Embryonic facial prominence (tissue), 1 donor: Measurements from ENCODE around the gene SAP25.

Experiments used
- DNase-seq: peaks from one replicate; pipeline ENCODE4 v3.0.0-alpha.2; 2016; ENCODE audit errors: extremely low spot score

The SAP25 gene

GRCh38 chr7:100573691-100574361, at the start of gene SAP25:
Gene SAP25, minus strand, starts transcription at chr7:100573900. Its CDS starts 158 bp downstream, at chr7:100573742.
- no peak for DNase-seq

GRCh38 chr7:100621554-100621953, 47.9 kb upstream of the SAP25 start:
- DNase-seq = no peak

GRCh38 chr7:100620804-100621203, 47.1 kb upstream of the SAP25 start:
- DNase-seq = no peak

GRCh38 chr7:100620239-100620638, 46.5 kb upstream of the SAP25 start:
- no peak for DNase-seq

- DNase-seq = no peak
Observed at GRCh38 chr7:100614308-100614861, 40.7 kb upstream of the SAP25 start.

GRCh38 chr7:100613412-100614175, 39.9 kb upstream of the SAP25 start:
- DNase-seq = no peak

GRCh38 chr7:100612730-100613390, 39.2 kb upstream of the SAP25 start:
- no peak for DNase-seq

- DNase-seq = peak; percentile 98
Observed at GRCh38 chr7:100611983-100612729, 38.5 kb upstream of the SAP25 start, which contains the start of gene MOSPD3. Gene MOSPD3, plus strand, starts transcription at chr7:100612540. Its CDS starts 252 bp downstream, at chr7:100612792.

GRCh38 chr7:100609958-100610357, 36.3 kb upstream of the SAP25 start:
- DNase-seq = no peak

GRCh38 chr7:100607111-100607510, 33.4 kb upstream of the SAP25 start:
- DNase-seq = no peak

- DNase-seq = no peak
Observed at GRCh38 chr7:100606313-100606712, 32.6 kb upstream of the SAP25 start.

- no peak for DNase-seq
Observed at GRCh38 chr7:100604976-100605911, 31.5 kb upstream of the SAP25 start.

GRCh38 chr7:100604028-100604975, 30.6 kb upstream of the SAP25 start:
- DNase-seq = peak; percentile 49

GRCh38 chr7:100603726-100604027, 30.0 kb upstream of the SAP25 start:
- no peak for DNase-seq

GRCh38 chr7:100602889-100603725, 29.4 kb upstream of the SAP25 start:
- peak; percentile 73 for DNase-seq

GRCh38 chr7:100600730-100601038, 27.0 kb upstream of the SAP25 start:
- DNase-seq = no peak

- DNase-seq = no peak
Observed at GRCh38 chr7:100599911-100600729, 26.4 kb upstream of the SAP25 start.

- no peak for DNase-seq
Observed at GRCh38 chr7:100598425-100598824, 24.7 kb upstream of the SAP25 start.
